K562 (cell line): Measurements from ENCODE around the gene SPOCD1. TPM values are rescaled to one million over a fixed set of nuclear protein-coding genes. Genes with fewer than 3 reads are reported as not detected.

Experiments
- ETV5 ChIP-seq: sonication (generic); formaldehyde crosslinking; IDR thresholded peaks from 2 replicates; pipeline ENCODE4 v1.4.0; 2020; ENCODE audit warnings: low read depth, mild to moderate bottlenecking, missing genetic modification reagents
- HCFC1 ChIP-seq: IDR thresholded peaks from 2 replicates; pipeline ENCODE4 v1.6.1; 2012; ENCODE audit warnings: low read depth, low read length, improper control_type of control experiment
- KDM2B ChIP-seq: fragments of 250-450 bp; sonication (Bioruptor Pico); IDR thresholded peaks from 2 replicates; pipeline ENCODE4 v1.8.0; 2021; ENCODE audit warnings: mild to moderate bottlenecking, moderate library complexity
- L3MBTL2 ChIP-seq: fragments of 450-650 bp; IDR thresholded peaks from 2 replicates; pipeline ENCODE4 v1.6.1; 2016; ENCODE audit warnings: mild to moderate bottlenecking, moderate library complexity
- MBD2 ChIP-seq: sonication (generic); IDR thresholded peaks from 2 replicates; pipeline ENCODE4 v1.6.1; 2016; ENCODE audit warnings: low read depth, borderline replicate concordance
- NFIX ChIP-seq: fragments of 250-450 bp; sonication (Bioruptor Pico); IDR thresholded peaks from 2 replicates; pipeline ENCODE4 v1.4.0; 2020; ENCODE audit warnings: low read depth, mild to moderate bottlenecking, moderate library complexity
- RBFOX2 ChIP-seq: fragments of 200-400 bp; formaldehyde crosslinking; IDR thresholded peaks from 2 replicates; pipeline ENCODE4 v1.6.1; 2017; ENCODE audit warnings: low read depth, mild to moderate bottlenecking, low read length, moderate library complexity
- RBM22 ChIP-seq: fragments of 200-400 bp; formaldehyde crosslinking; IDR thresholded peaks from 2 replicates; pipeline ENCODE4 v1.6.1; 2018; ENCODE audit warnings: low read length, low read depth; ENCODE audit not compliant: poor library complexity, severe bottlenecking
- REST ChIP-seq, 2 experiments: fragments of 450-650 bp; formaldehyde crosslinking in 1 of 2; IDR thresholded peaks; 2 replicates each; pipeline versions ENCODE4 v1.4.0 to v1.6.1; 2014 to 2020; ENCODE audit warnings: mild to moderate bottlenecking in 2 of 2, borderline replicate concordance in 1 of 2, low read depth in 1 of 2
- RREB1 ChIP-seq: fragments of 250-450 bp; sonication (Bioruptor Pico); IDR thresholded peaks from 2 replicates; pipeline ENCODE4 v1.4.0; 2020
- SMARCE1 ChIP-seq: fragments of 450-650 bp; IDR thresholded peaks from 2 replicates; pipeline ENCODE4 v1.7.1; 2016; ENCODE audit warnings: mild to moderate bottlenecking
- SUPT5H ChIP-seq: fragments of 450-650 bp; IDR thresholded peaks from 2 replicates; pipeline ENCODE4 v1.6.1; 2016
- TEAD4 ChIP-seq, 2 experiments: sonication (generic) in 1 of 2; formaldehyde crosslinking in 1 of 2; IDR thresholded peaks; 2 replicates each; pipeline versions ENCODE4 v1.6.1 to v1.8.0; 2012 to 2022; ENCODE audit warnings: borderline replicate concordance in 1 of 2, inconsistent platforms in 1 of 2, low read length in 1 of 2, mild to moderate bottlenecking in 1 of 2, missing genetic modification reagents in 1 of 2
- polyA plus RNA-seq, 8 experiments: library from polyadenylated mRNA; depleted of rRNA in 4 of 8; stranded (reverse) in 5 of 8; unstranded in 3 of 8; fragments of >200 nt; fragmentation: Nextera tagmentation in 2 of 8; fragmentation: Illumina TruSeq in 1 of 8; extraction: Ambion mirVana in 2 of 8; extraction: Trizol in 1 of 8; gene quantifications; 2 replicates each; pipeline versions ENCODE4 v1.2.1 to v1.2.3, GENCODE V29; 2011 to 2014; ENCODE audit warnings: inconsistent platforms in 1 of 8, missing spikeins in 1 of 8
- total RNA-seq, 7 experiments: library from RNA; depleted of rRNA in 6 of 7; stranded (reverse); fragments of >200 nt in 6 of 7; fragmentation: Illumina TruSeq in 2 of 7; extraction: Trizol in 2 of 7; gene quantifications; 2 replicates each; pipeline versions ENCODE4 v1.2.1 to v1.2.3, GENCODE V29; 2011 to 2021; ENCODE audit warnings: low replicate concordance in 1 of 7

Gene SPOCD1
- total and polyA plus RNA-seq, 9 of the 15 experiments (the other 6 are each of a cell fraction or from before 2014, with no cell fraction given): 0.03 to 0.71 (median 0.26) TPM; not detected in 1

- TF ChIP-seq HCFC1 (peak; percentile 45; the same call in 1 of the 2 replicates), TEAD4 (IDR thresholded peaks at IDR 0.05; ENCODE audit: low read length) (peak; percentile 29; the same call in 1 of the 2 replicates), TEAD4 (CRISPR knock-in tag; IDR thresholded peaks at IDR 0.05; ENCODE audit: borderline replicate concordance) (no peak), RBM22 (peak; percentile 100), MBD2 (0 out of 2 replicates have a peak, but pooled peaks have one; percentile 36), ETV5 (peak; percentile 74), L3MBTL2 (peak; percentile 85), REST (IDR thresholded peaks at IDR 0.05; ENCODE audit: borderline replicate concordance) (no peak; the same call in 1 of the 2 replicates), REST (CRISPR knock-in tag; IDR thresholded peaks at IDR 0.05; ENCODE audit: low read depth) (peak; percentile 43; the same call in 1 of the 2 replicates), NFIX (CRISPR knock-in tag) (no peak), RREB1 (0 out of 2 replicates have a peak, but pooled peaks have one; percentile 51), SUPT5H (peak; percentile 87), KDM2B (CRISPR knock-in tag) (0 out of 2 replicates have a peak, but pooled peaks have one; percentile 14), SMARCE1 (0 out of 2 replicates have a peak, but pooled peaks have one; percentile 31), RBFOX2 (peak; percentile 87)
Measured at GRCh38 chr1:31788138-31788824, 27.5 kb downstream of the SPOCD1 start (continued).
